GM23338 (cell line): ENCODE measurements around the gene LRWD1. TPM values are rescaled to one million over a fixed set of nuclear protein-coding genes. Genes with fewer than 3 reads are reported as not detected.

Experiments used
- ATAC-seq: fragments of 200-7000 bp; cut with Tn5 transposase; 3 replicates; pipeline ENCODE4 v1.9.1; 2020
- DNase-seq: peaks from one replicate; pipeline ENCODE4 v3.0.0-alpha.2; 2015; ENCODE audit warnings: low spot score
- H2AFZ ChIP-seq: fragments of 200-600 bp; sonication (generic); 2 replicates; pipeline ENCODE4 v1.8.0; 2016; ENCODE audit warnings: antibody characterized with exemption, mild to moderate bottlenecking, moderate library complexity
- H3F3A ChIP-seq: fragments of 200-600 bp; sonication (generic); replicated peaks from 2 replicates; pipeline ENCODE4 v1.8.0; 2017; ENCODE audit warnings: antibody characterized with exemption, mixed run types, low read depth
- H3K27ac ChIP-seq: fragments of 200-600 bp; sonication (generic); 2 replicates; pipeline ENCODE4 v1.6.1; 2016; ENCODE audit warnings: low read depth
- H3K27me3 ChIP-seq: fragments of 200-600 bp; sonication (generic); 2 replicates; pipeline ENCODE4 v1.8.0; 2016; ENCODE audit warnings: mild to moderate bottlenecking, mixed run types, moderate library complexity; ENCODE audit not compliant: insufficient read depth
- H3K36me3 ChIP-seq: fragments of 200-600 bp; sonication (generic); 2 replicates; pipeline ENCODE4 v1.8.0; 2016; ENCODE audit warnings: mild to moderate bottlenecking; ENCODE audit not compliant: insufficient read depth
- H3K4me1 ChIP-seq: fragments of 200-600 bp; sonication (generic); 2 replicates; pipeline ENCODE4 v1.8.0; 2016; ENCODE audit warnings: mild to moderate bottlenecking, moderate library complexity; ENCODE audit not compliant: insufficient read depth
- H3K4me2 ChIP-seq: fragments of 200-600 bp; sonication (generic); 2 replicates; pipeline ENCODE4 v1.7.1; 2017; ENCODE audit warnings: mixed run types
- H3K4me3 ChIP-seq: fragments of 200-600 bp; sonication (generic); 2 replicates; pipeline ENCODE4 v1.6.1; 2016; ENCODE audit warnings: mixed run types
- H3K79me2 ChIP-seq: fragments of 200-600 bp; sonication (generic); replicated peaks from 2 replicates; pipeline ENCODE4 v1.8.0; 2017; ENCODE audit warnings: mild to moderate bottlenecking; ENCODE audit not compliant: insufficient read depth
- H3K9me2 ChIP-seq: fragments of 200-600 bp; sonication (generic); 2 replicates; pipeline ENCODE4 v1.8.0; 2017; ENCODE audit not compliant: insufficient read depth
- H4K20me1 ChIP-seq: fragments of 200-600 bp; sonication (generic); replicated peaks from 2 replicates; pipeline ENCODE4 v1.8.0; 2017; ENCODE audit warnings: mild to moderate bottlenecking; ENCODE audit not compliant: insufficient read depth
- H3K27ac Mint-ChIP-seq: 2 replicates; pipeline ENCODE4 v1.8.0; 2020; ENCODE audit warnings: inconsistent platforms, mild to moderate bottlenecking, moderate library complexity, mixed read lengths
- H3K27me3 Mint-ChIP-seq: 3 replicates; pipeline ENCODE4 v1.8.0; 2022; ENCODE audit warnings: low read depth, mild to moderate bottlenecking, moderate library complexity, mixed read lengths, inconsistent platforms; ENCODE audit not compliant: insufficient read depth, poor library complexity
- H3K36me3 Mint-ChIP-seq: 3 replicates; pipeline ENCODE4 v1.8.0; 2021; ENCODE audit warnings: low read depth, mild to moderate bottlenecking, inconsistent platforms, moderate library complexity, mixed read lengths
- H3K4me1 Mint-ChIP-seq: 3 replicates; pipeline ENCODE4 v1.8.0; 2020; ENCODE audit warnings: mild to moderate bottlenecking, inconsistent platforms, mixed read lengths
- H3K4me3 Mint-ChIP-seq: 3 replicates; pipeline ENCODE4 v1.8.0; 2021; ENCODE audit warnings: moderate library complexity, mild to moderate bottlenecking, inconsistent platforms, mixed read lengths
- H3K9me3 Mint-ChIP-seq: 3 replicates; pipeline ENCODE4 v1.8.0; 2020; ENCODE audit warnings: moderate library complexity, mild to moderate bottlenecking, inconsistent platforms, mixed read lengths
- EZH2 ChIP-seq: fragments of 200-600 bp; sonication (generic); IDR thresholded peaks from one replicate; pipeline ENCODE4 v1.8.0; 2017; ENCODE audit warnings: antibody characterized with exemption, mild to moderate bottlenecking, low read depth; ENCODE audit not compliant: unreplicated experiment
- EZH2phosphoT487 ChIP-seq: fragments of 200-600 bp; sonication (generic); IDR thresholded peaks from one replicate; pipeline ENCODE4 v1.8.1; 2018; ENCODE audit warnings: antibody characterized with exemption; ENCODE audit not compliant: unreplicated experiment
- NANOG ChIP-seq: IDR thresholded peaks from 2 replicates; pipeline ENCODE4 v1.6.1; 2016; ENCODE audit warnings: antibody characterized with exemption, borderline replicate concordance
- polyA plus RNA-seq: library from polyadenylated mRNA; unstranded; fragments of >200 nt; fragmentation: Nextera tagmentation; extraction: Ambion mirVana; gene quantifications from 2 replicates; pipeline ENCODE4 v1.2.1, GENCODE V29; 2016
- total RNA-seq: library from RNA; depleted of rRNA; stranded (reverse); fragments of >200 nt; shearing (Covaris generic); gene quantifications from 2 replicates; pipeline ENCODE4 v1.2.3, GENCODE V29; 2014
- TF ChIP-seq, protein P1 (sequence below): fragments of 250-450 bp; sonication (Bioruptor Pico); IDR thresholded peaks from 2 replicates; pipeline ENCODE4 v1.5.0; 2020; ENCODE audit warnings: mild to moderate bottlenecking, moderate library complexity
- TF ChIP-seq, protein P2 (sequence below): IDR thresholded peaks from 2 replicates; pipeline ENCODE4 v1.6.1; 2016; ENCODE audit warnings: antibody characterized with exemption

The LRWD1 gene
- total and polyA plus RNA-seq, 2 experiments from 2014 or later = 24.0 to 55.2 TPM

GRCh38 chr7:102436118-102436517 is 28.7 kb upstream of the LRWD1 start (continued):
- TF ChIP-seq, protein P1, sequence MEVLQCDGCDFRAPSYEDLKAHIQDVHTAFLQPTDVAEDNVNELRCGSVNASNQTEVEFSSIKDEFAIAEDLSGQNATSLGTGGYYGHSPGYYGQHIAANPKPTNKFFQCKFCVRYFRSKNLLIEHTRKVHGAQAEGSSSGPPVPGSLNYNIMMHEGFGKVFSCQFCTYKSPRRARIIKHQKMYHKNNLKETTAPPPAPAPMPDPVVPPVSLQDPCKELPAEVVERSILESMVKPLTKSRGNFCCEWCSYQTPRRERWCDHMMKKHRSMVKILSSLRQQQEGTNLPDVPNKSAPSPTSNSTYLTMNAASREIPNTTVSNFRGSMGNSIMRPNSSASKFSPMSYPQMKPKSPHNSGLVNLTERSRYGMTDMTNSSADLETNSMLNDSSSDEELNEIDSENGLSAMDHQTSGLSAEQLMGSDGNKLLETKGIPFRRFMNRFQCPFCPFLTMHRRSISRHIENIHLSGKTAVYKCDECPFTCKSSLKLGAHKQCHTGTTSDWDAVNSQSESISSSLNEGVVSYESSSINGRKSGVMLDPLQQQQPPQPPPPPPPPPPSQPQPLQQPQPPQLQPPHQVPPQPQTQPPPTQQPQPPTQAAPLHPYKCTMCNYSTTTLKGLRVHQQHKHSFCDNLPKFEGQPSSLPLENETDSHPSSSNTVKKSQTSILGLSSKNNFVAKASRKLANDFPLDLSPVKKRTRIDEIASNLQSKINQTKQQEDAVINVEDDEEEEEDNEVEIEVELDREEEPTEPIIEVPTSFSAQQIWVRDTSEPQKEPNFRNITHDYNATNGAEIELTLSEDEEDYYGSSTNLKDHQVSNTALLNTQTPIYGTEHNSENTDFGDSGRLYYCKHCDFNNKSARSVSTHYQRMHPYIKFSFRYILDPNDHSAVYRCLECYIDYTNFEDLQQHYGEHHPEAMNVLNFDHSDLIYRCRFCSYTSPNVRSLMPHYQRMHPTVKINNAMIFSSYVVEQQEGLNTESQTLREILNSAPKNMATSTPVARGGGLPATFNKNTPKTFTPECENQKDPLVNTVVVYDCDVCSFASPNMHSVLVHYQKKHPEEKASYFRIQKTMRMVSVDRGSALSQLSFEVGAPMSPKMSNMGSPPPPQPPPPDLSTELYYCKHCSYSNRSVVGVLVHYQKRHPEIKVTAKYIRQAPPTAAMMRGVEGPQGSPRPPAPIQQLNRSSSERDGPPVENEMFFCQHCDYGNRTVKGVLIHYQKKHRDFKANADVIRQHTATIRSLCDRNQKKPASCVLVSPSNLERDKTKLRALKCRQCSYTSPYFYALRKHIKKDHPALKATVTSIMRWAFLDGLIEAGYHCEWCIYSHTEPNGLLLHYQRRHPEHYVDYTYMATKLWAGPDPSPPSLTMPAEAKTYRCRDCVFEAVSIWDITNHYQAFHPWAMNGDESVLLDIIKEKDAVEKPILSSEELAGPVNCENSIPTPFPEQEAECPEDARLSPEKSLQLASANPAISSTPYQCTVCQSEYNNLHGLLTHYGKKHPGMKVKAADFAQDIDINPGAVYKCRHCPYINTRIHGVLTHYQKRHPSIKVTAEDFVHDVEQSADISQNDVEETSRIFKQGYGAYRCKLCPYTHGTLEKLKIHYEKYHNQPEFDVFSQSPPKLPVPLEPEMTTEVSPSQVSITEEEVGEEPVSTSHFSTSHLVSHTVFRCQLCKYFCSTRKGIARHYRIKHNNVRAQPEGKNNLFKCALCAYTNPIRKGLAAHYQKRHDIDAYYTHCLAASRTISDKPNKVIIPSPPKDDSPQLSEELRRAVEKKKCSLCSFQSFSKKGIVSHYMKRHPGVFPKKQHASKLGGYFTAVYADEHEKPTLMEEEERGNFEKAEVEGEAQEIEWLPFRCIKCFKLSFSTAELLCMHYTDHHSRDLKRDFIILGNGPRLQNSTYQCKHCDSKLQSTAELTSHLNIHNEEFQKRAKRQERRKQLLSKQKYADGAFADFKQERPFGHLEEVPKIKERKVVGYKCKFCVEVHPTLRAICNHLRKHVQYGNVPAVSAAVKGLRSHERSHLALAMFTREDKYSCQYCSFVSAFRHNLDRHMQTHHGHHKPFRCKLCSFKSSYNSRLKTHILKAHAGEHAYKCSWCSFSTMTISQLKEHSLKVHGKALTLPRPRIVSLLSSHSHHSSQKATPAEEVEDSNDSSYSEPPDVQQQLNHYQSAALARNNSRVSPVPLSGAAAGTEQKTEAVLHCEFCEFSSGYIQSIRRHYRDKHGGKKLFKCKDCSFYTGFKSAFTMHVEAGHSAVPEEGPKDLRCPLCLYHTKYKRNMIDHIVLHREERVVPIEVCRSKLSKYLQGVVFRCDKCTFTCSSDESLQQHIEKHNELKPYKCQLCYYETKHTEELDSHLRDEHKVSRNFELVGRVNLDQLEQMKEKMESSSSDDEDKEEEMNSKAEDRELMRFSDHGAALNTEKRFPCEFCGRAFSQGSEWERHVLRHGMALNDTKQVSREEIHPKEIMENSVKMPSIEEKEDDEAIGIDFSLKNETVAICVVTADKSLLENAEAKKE (CRISPR knock-in tag) = no peak
- no peak for TF ChIP-seq EZH2phosphoT487
- TF ChIP-seq NANOG = no peak
- TF ChIP-seq, protein P2, sequence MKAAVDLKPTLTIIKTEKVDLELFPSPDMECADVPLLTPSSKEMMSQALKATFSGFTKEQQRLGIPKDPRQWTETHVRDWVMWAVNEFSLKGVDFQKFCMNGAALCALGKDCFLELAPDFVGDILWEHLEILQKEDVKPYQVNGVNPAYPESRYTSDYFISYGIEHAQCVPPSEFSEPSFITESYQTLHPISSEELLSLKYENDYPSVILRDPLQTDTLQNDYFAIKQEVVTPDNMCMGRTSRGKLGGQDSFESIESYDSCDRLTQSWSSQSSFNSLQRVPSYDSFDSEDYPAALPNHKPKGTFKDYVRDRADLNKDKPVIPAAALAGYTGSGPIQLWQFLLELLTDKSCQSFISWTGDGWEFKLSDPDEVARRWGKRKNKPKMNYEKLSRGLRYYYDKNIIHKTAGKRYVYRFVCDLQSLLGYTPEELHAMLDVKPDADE = no peak

- DNase-seq (peak; percentile 60), ATAC-seq (peak; percentile 56)
- Histone ChIP-seq H3K27ac (peak overlapping the region; percentile 73), H3K4me3 (no peak overlapping the region), H3K36me3 (no peaks in the 10 kb centered on the region), H3K9me2 (no peaks in the 10 kb centered on the region), H3K4me2 (no peak overlapping the region), H3K79me2 (no peaks in the 10 kb centered on the region), H2AFZ (no peak overlapping the region), H3K4me1 (peaks cover 15% of the 10 kb centered on the region), H3F3A (peaks cover 4% of the 10 kb centered on the region; the same call in 1 of the 2 replicates), H4K20me1 (no peaks in the 10 kb centered on the region; the same call in 1 of the 2 replicates), H3K27me3 (no peaks in the 10 kb centered on the region)
- peaks cover 10% of the 10 kb centered on the region for H3K4me1 Mint-ChIP-seq
- peaks cover 19% of the 10 kb centered on the region; the same call in 2 of the 3 replicates for H3K36me3 Mint-ChIP-seq
- H3K9me3 Mint-ChIP-seq = no peaks in the 10 kb centered on the region
- 0 out of 2 replicates have a peak overlapping the region, but pooled peaks have one; percentile 67 for H3K27ac Mint-ChIP-seq
- H3K4me3 Mint-ChIP-seq = no peak overlapping the region
- peaks cover 7% of the 10 kb centered on the region for H3K27me3 Mint-ChIP-seq
- TF ChIP-seq, protein P1 (CRISPR knock-in tag) = no peak
- TF ChIP-seq EZH2 = no peak
Measured at GRCh38 chr7:102439963-102440795, 24.6 kb upstream of the LRWD1 start.
